ENCODE results near the gene TMEM115. TPM values are rescaled to one million over a fixed set of nuclear protein-coding genes. Genes with fewer than 3 reads are reported as not detected.
A peak's percentile ranks its signal among the peaks of the same experiment; 100 is the strongest.

TMEM115 gene
- total and polyA plus RNA-seq, 2 of the 4 experiments (the other 2 are of a cell fraction), result 35.3 to 47.3 TPM

DNA sequence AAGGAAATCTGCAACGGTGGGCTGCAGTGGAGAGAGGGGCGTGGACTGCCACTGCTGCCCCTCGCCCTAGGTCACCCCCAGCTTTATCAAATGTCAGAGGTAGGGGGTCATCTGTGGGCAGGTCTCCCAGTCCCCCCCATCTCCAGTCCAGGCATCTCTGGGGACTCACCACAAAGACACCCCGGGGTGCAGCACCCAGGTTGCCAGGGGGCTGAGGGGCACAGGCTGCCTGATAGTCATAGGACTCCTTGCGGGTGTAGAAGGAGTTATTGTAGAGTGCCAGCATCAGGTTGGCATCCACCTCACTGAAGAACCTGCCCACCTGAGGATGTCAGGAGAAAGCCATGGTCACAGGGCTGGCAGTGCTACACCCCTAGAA, 6.5 kb upstream of the TMEM115 start:
- Histone ChIP-seq H2BK120ac (ENCODE audit: low read depth, low read length) (no peak overlapping the region), H4K91ac (ENCODE audit: insufficient read depth, low read depth, low read length) (no peak overlapping the region), H2AFZ (replicated peaks; ENCODE audit: low read length, poor library complexity) (peak overlapping the region; percentile 92), H4K5ac (ENCODE audit: low read depth, low read length) (no peak overlapping the region), H3K27ac (ENCODE audit: insufficient read depth, low read length) (no peak overlapping the region), H3K4me1 (ENCODE audit: control insufficient read depth, insufficient read depth, low read length) (peaks cover 3% of the 10 kb centered on the region; the same call in 1 of the 2 replicates), H2AK9ac (replicated peaks; ENCODE audit: low read depth, low read length, poor library complexity) (no peak overlapping the region), H2BK20ac (ENCODE audit: low read depth, low read length) (no peak overlapping the region), H2BK5ac (ENCODE audit: low read depth, low read length, poor library complexity, severe bottlenecking) (no peak overlapping the region), H3K18ac (ENCODE audit: low read depth, low read length) (no peak overlapping the region), H2BK15ac (ENCODE audit: low read depth, low read length) (no peak overlapping the region), H3K9ac (ENCODE audit: low read depth, low read length) (no peak overlapping the region), H3K4ac (ENCODE audit: low read depth, low read length) (no peak overlapping the region), H3K56ac (ENCODE audit: extremely low read depth, insufficient read depth, low read length) (no peak overlapping the region), H4K8ac (ENCODE audit: low read depth in 2 of 2, low read length in 2 of 2) (no peak overlapping the region), H3K14ac (replicated peaks; ENCODE audit: low read depth, low read length) (no peak overlapping the region), H3K23ac (ENCODE audit: low read depth, low read length) (no peak overlapping the region), H3K4me2 (ENCODE audit: low read depth, low read length) (no peak overlapping the region), H4K20me1 (ENCODE audit: insufficient read depth, low read length) (no peaks in the 10 kb centered on the region), H3K9me1 (ENCODE audit: insufficient read depth, low read length) (0 out of 2 replicates have a peak, but pooled peaks cover 6% of the 10 kb centered on the region), H2AK5ac (ENCODE audit: low read depth, low read length) (no peak overlapping the region), H3K27me3 (ENCODE audit: control insufficient read depth, insufficient read depth, low read length) (peaks cover 38% of the 10 kb centered on the region), H3K79me1 (ENCODE audit: low read depth in 1 of 2, low read length in 2 of 2) (no peaks in the 10 kb centered on the region), H3K9me3 (ENCODE audit: control insufficient read depth, insufficient read depth, low read length) (no peaks in the 10 kb centered on the region), H3K36me3 (ENCODE audit: control insufficient read depth, insufficient read depth, low read length) (no peaks in the 10 kb centered on the region), H3K4me3 (ENCODE audit: insufficient read depth, low read depth, low read length) (no peak overlapping the region)
- ATAC-seq (ENCODE audit: low read depth) (no peak), DNase-seq (no peak)
- ChIA-PET CTCF (no interaction called here), POLR2A (ENCODE audit: unreplicated experiment) (no interaction called here)
- no TSS peak for BruUV-seq (replicated peaks)
- dilution Hi-C loops (cut with HindIII; ENCODE audit: low sequenced_read_pairs, unreplicated experiment) (no loop called here), in situ Hi-C loops (cut with MboI; ENCODE audit: low sequenced_read_pairs) (no loop called here), intact Hi-C loops (cut with micrococcal nuclease) (no loop called here)
- no peak for TF ChIP-seq MAFK (IDR thresholded peaks at IDR 0.05; ENCODE audit: low read depth, low read length)
- WGBS, 2 experiments (ENCODE audit: extremely low coverage in 2 of 2, insufficient read length in 1 of 2), result no CpG with 5 or more reads among the region's 5 CpGs
